Measurements from ENCODE around the gene LSAMP.

GRCh38 chr3:115766587-115767482 is 678.5 kb downstream of the LSAMP start:
- TF ChIP-seq JUN (IDR thresholded peaks at IDR 0.05) = no peak
- TF ChIP-seq, protein P1, sequence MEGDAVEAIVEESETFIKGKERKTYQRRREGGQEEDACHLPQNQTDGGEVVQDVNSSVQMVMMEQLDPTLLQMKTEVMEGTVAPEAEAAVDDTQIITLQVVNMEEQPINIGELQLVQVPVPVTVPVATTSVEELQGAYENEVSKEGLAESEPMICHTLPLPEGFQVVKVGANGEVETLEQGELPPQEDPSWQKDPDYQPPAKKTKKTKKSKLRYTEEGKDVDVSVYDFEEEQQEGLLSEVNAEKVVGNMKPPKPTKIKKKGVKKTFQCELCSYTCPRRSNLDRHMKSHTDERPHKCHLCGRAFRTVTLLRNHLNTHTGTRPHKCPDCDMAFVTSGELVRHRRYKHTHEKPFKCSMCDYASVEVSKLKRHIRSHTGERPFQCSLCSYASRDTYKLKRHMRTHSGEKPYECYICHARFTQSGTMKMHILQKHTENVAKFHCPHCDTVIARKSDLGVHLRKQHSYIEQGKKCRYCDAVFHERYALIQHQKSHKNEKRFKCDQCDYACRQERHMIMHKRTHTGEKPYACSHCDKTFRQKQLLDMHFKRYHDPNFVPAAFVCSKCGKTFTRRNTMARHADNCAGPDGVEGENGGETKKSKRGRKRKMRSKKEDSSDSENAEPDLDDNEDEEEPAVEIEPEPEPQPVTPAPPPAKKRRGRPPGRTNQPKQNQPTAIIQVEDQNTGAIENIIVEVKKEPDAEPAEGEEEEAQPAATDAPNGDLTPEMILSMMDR (IDR thresholded peaks at IDR 0.05) = no peak
- TF ChIP-seq RAD21 (conservative IDR thresholded peaks at IDR 0.05 in 1 of 2, IDR thresholded peaks at IDR 0.05 in 1 of 2) = no peak
- TF ChIP-seq HOXA7 (CRISPR knock-in tag; IDR thresholded peaks at IDR 0.05) = no peak
- TF ChIP-seq EP300 (IDR thresholded peaks at IDR 0.05) = no peak
- no peak for TF ChIP-seq REST (IDR thresholded peaks at IDR 0.05)
- no peak for TF ChIP-seq PHF8 (IDR thresholded peaks at IDR 0.05; ENCODE audit: borderline replicate concordance, low read depth)
- no peak for TF ChIP-seq EHMT2 (IDR thresholded peaks at IDR 0.05; ENCODE audit: low read depth)
- TF ChIP-seq ZSCAN20 (CRISPR knock-in tag; IDR thresholded peaks at IDR 0.05) = no peak
- no peak for TF ChIP-seq ZFP36 (IDR thresholded peaks at IDR 0.05; ENCODE audit: borderline replicate concordance, partially characterized antibody)
- TF ChIP-seq HMGXB4 (CRISPR knock-in tag; IDR thresholded peaks at IDR 0.05; ENCODE audit: borderline replicate concordance) = no peak
